ENCODE measurements around the gene FCHSD2.

FCHSD2 gene

GRCh38 chr11:73149105-73149504, 7.0 kb upstream of the FCHSD2 start:
- Histone ChIP-seq H3K4me1 (ENCODE audit: control insufficient read depth, insufficient read depth, low read length) (peaks cover 54% of the 10 kb centered on the region), H3K9ac (ENCODE audit: low read length in 2 of 2) (no peak overlapping the region), H3K9me3 (ENCODE audit: control insufficient read depth in 2 of 2, low read length in 2 of 2) (no peaks in the 10 kb centered on the region), H3K36me3 (ENCODE audit: control insufficient read depth in 2 of 2, insufficient read depth in 2 of 2, low read length in 2 of 2) (no peaks in the 10 kb centered on the region), H3K27ac (ENCODE audit: low read length) (peak overlapping the region; percentile 77), H3K4me3 (ENCODE audit: low read length in 2 of 2) (peak overlapping the region in 1 of 2 donors; percentile 49), H3K27me3 (ENCODE audit: control insufficient read depth in 1 of 2, insufficient read depth in 2 of 2, low read length in 2 of 2) (no peaks in the 10 kb centered on the region)

GRCh38 chr11:73147771-73148681, 5.9 kb upstream of the FCHSD2 start:
- Histone ChIP-seq H3K27me3 (ENCODE audit: control insufficient read depth in 1 of 2, insufficient read depth in 2 of 2, low read length in 2 of 2) (no peaks in the 10 kb centered on the region), H3K36me3 (ENCODE audit: control insufficient read depth in 2 of 2, insufficient read depth in 2 of 2, low read length in 2 of 2) (no peaks in the 10 kb centered on the region), H3K27ac (ENCODE audit: low read length) (peak overlapping the region; percentile 77), H3K9me3 (ENCODE audit: control insufficient read depth in 2 of 2, low read length in 2 of 2) (no peaks in the 10 kb centered on the region), H3K9ac (ENCODE audit: low read length in 2 of 2) (peak overlapping the region in 1 of 2 donors; percentile 42), H3K4me3 (ENCODE audit: low read length in 2 of 2) (peak overlapping the region in 1 of 2 donors; percentile 35), H3K4me1 (ENCODE audit: control insufficient read depth, insufficient read depth, low read length) (peaks cover 58% of the 10 kb centered on the region)

GRCh38 chr11:73145986-73146575, 4.0 kb upstream of the FCHSD2 start:
- Histone ChIP-seq H3K27ac (ENCODE audit: low read length) (peak overlapping the region; percentile 77), H3K4me1 (ENCODE audit: control insufficient read depth, insufficient read depth, low read length) (peaks cover 65% of the 10 kb centered on the region), H3K4me3 (ENCODE audit: low read length in 2 of 2) (no peak overlapping the region), H3K9me3 (ENCODE audit: control insufficient read depth in 2 of 2, low read length in 2 of 2) (no peaks in the 10 kb centered on the region), H3K27me3 (ENCODE audit: control insufficient read depth in 1 of 2, insufficient read depth in 2 of 2, low read length in 2 of 2) (no peaks in the 10 kb centered on the region), H3K36me3 (ENCODE audit: control insufficient read depth in 2 of 2, insufficient read depth in 2 of 2, low read length in 2 of 2) (no peaks in the 10 kb centered on the region), H3K9ac (ENCODE audit: low read length in 2 of 2) (no peak overlapping the region)

- peak overlapping the region; percentile 91 for H3K27ac ChIP-seq (ENCODE audit: low read length)
- H3K9ac ChIP-seq (ENCODE audit: low read length in 2 of 2), result peak overlapping the region; percentile 69 to 81
- peaks cover 58% of the 10 kb centered on the region for H3K4me1 ChIP-seq (ENCODE audit: control insufficient read depth, insufficient read depth, low read length)
- peak overlapping the region; percentile 64 to 86 for H3K4me3 ChIP-seq (ENCODE audit: low read length in 2 of 2)
- no peaks in the 10 kb centered on the region for H3K9me3 ChIP-seq (ENCODE audit: control insufficient read depth in 2 of 2, low read length in 2 of 2)
- no peaks in the 10 kb centered on the region for H3K27me3 ChIP-seq (ENCODE audit: control insufficient read depth in 1 of 2, insufficient read depth in 2 of 2, low read length in 2 of 2)
- no peaks in the 10 kb centered on the region for H3K36me3 ChIP-seq (ENCODE audit: control insufficient read depth in 2 of 2, insufficient read depth in 2 of 2, low read length in 2 of 2)
Measured at GRCh38 chr11:73143126-73143838, 1.2 kb upstream of the FCHSD2 start.

- Histone ChIP-seq H3K27me3 (ENCODE audit: control insufficient read depth in 1 of 2, insufficient read depth in 2 of 2, low read length in 2 of 2) (no peaks in the 10 kb centered on the region), H3K27ac (ENCODE audit: low read length) (peak overlapping the region; percentile 91), H3K4me1 (ENCODE audit: control insufficient read depth, insufficient read depth, low read length) (peaks cover 41% of the 10 kb centered on the region), H3K9ac (ENCODE audit: low read length in 2 of 2) (peak overlapping the region; percentile 71 to 81), H3K4me3 (ENCODE audit: low read length in 2 of 2) (peak overlapping the region; percentile 86 to 88), H3K36me3 (ENCODE audit: control insufficient read depth in 2 of 2, insufficient read depth in 2 of 2, low read length in 2 of 2) (peaks cover 0 to 5% of the 10 kb centered on the region in 2 donors), H3K9me3 (ENCODE audit: control insufficient read depth in 2 of 2, low read length in 2 of 2) (no peaks in the 10 kb centered on the region)
Measured at GRCh38 chr11:73141309-73142127, 600 bp downstream of the FCHSD2 start.

- H3K27me3 ChIP-seq (ENCODE audit: control insufficient read depth in 1 of 2, insufficient read depth in 2 of 2, low read length in 2 of 2), result no peaks in the 10 kb centered on the region
- peaks cover 0 to 5% of the 10 kb centered on the region in 2 donors for H3K36me3 ChIP-seq (ENCODE audit: control insufficient read depth in 2 of 2, insufficient read depth in 2 of 2, low read length in 2 of 2)
- H3K9me3 ChIP-seq (ENCODE audit: control insufficient read depth in 2 of 2, low read length in 2 of 2), result no peaks in the 10 kb centered on the region
- H3K9ac ChIP-seq (ENCODE audit: low read length in 2 of 2), result peak overlapping the region; percentile 71 to 81
- peaks cover 36% of the 10 kb centered on the region for H3K4me1 ChIP-seq (ENCODE audit: control insufficient read depth, insufficient read depth, low read length)
- peak overlapping the region; percentile 86 to 88 for H3K4me3 ChIP-seq (ENCODE audit: low read length in 2 of 2)
- H3K27ac ChIP-seq (ENCODE audit: low read length), result peak overlapping the region; percentile 91
Measured at GRCh38 chr11:73141031-73141308, 1.1 kb downstream of the FCHSD2 start.

GRCh38 chr11:73140213-73141030, 1.7 kb downstream of the FCHSD2 start:
- peaks cover 0 to 5% of the 10 kb centered on the region in 2 donors for H3K36me3 ChIP-seq (ENCODE audit: control insufficient read depth in 2 of 2, insufficient read depth in 2 of 2, low read length in 2 of 2)
- H3K9me3 ChIP-seq (ENCODE audit: control insufficient read depth in 2 of 2, low read length in 2 of 2), result no peaks in the 10 kb centered on the region
- H3K4me3 ChIP-seq (ENCODE audit: low read length in 2 of 2), result peak overlapping the region; percentile 86 to 88
- peak overlapping the region; percentile 71 to 81 for H3K9ac ChIP-seq (ENCODE audit: low read length in 2 of 2)
- H3K27me3 ChIP-seq (ENCODE audit: control insufficient read depth in 1 of 2, insufficient read depth in 2 of 2, low read length in 2 of 2), result no peaks in the 10 kb centered on the region
- peaks cover 30% of the 10 kb centered on the region for H3K4me1 ChIP-seq (ENCODE audit: control insufficient read depth, insufficient read depth, low read length)
- H3K27ac ChIP-seq (ENCODE audit: low read length), result peak overlapping the region; percentile 91

- Histone ChIP-seq H3K27ac (ENCODE audit: low read length) (no peak overlapping the region), H3K4me1 (ENCODE audit: control insufficient read depth, insufficient read depth, low read length) (peaks cover 25% of the 10 kb centered on the region), H3K27me3 (ENCODE audit: control insufficient read depth in 1 of 2, insufficient read depth in 2 of 2, low read length in 2 of 2) (no peaks in the 10 kb centered on the region), H3K9me3 (ENCODE audit: control insufficient read depth in 2 of 2, low read length in 2 of 2) (no peaks in the 10 kb centered on the region), H3K9ac (ENCODE audit: low read length in 2 of 2) (no peak overlapping the region), H3K36me3 (ENCODE audit: control insufficient read depth in 2 of 2, insufficient read depth in 2 of 2, low read length in 2 of 2) (peaks cover 0 to 5% of the 10 kb centered on the region in 2 donors), H3K4me3 (ENCODE audit: low read length in 2 of 2) (no peak overlapping the region)
Measured at GRCh38 chr11:73139476-73140198, 2.5 kb downstream of the FCHSD2 start.

GRCh38 chr11:73137944-73138274, 4.2 kb downstream of the FCHSD2 start:
- no peak overlapping the region for H3K9ac ChIP-seq (ENCODE audit: low read length in 2 of 2)
- H3K27ac ChIP-seq (ENCODE audit: low read length), result no peak overlapping the region
- peaks cover 2 to 5% of the 10 kb centered on the region in 2 donors for H3K36me3 ChIP-seq (ENCODE audit: control insufficient read depth in 2 of 2, insufficient read depth in 2 of 2, low read length in 2 of 2)
- H3K4me3 ChIP-seq (ENCODE audit: low read length in 2 of 2), result no peak overlapping the region
- H3K27me3 ChIP-seq (ENCODE audit: control insufficient read depth in 1 of 2, insufficient read depth in 2 of 2, low read length in 2 of 2), result no peaks in the 10 kb centered on the region
- H3K4me1 ChIP-seq (ENCODE audit: control insufficient read depth, insufficient read depth, low read length), result peaks cover 14% of the 10 kb centered on the region
- H3K9me3 ChIP-seq (ENCODE audit: control insufficient read depth in 2 of 2, low read length in 2 of 2), result no peaks in the 10 kb centered on the region

Measured in stomach smooth muscle (tissue), 2 donors.